A549 (cell line): Measurements from ENCODE around the gene SEC16B. TPM values are rescaled to one million over a fixed set of nuclear protein-coding genes. Genes with fewer than 3 reads are reported as not detected.

Source experiments
- ATAC-seq, 2 experiments: fragments of 200-7000 bp in 1 of 2; fragments of >200 bp in 1 of 2; cut with Nextera tagmentation in 1 of 2; cut with Tn5 transposase in 1 of 2; 3 replicates each; pipeline versions ENCODE4 v1.8.0 to v1.9.1; 2018 to 2020; ENCODE audit warnings: mild to moderate bottlenecking in 1 of 2, moderate library complexity in 1 of 2
- CTCF ChIA-PET: fragments of 300-600 bp; sonication (Branson Sonifier 250); formaldehyde crosslinking; extraction: SDS; loops from one replicate; lab custom pipeline; 2021; ENCODE audit warnings: antibody characterized with exemption, inconsistent platforms; lab: Yijun Ruan, JAX
- POLR2A ChIA-PET: fragments of 350-600 bp; formaldehyde crosslinking; extraction: SDS; loops from one replicate; lab custom pipeline; 2021; ENCODE audit warnings: antibody characterized with exemption, inconsistent platforms; lab: Yijun Ruan, JAX
- DNase-seq, 2 experiments: peaks; one replicate each; pipeline versions ENCODE4 v3.0.0 to v3.0.0-alpha.2; 2011 to 2016; ENCODE audit warnings: low read depth in 1 of 2, low spot score in 1 of 2
- FAIRE-seq: peaks from 2 replicates; lab custom pipeline; 2011; peaks lifted over from hg19 to GRCh38; lab: Jason Lieb, UNC
- H3K27ac ChIP-seq, 2 experiments: fragments of >200 bp; sonication (Bioruptor Twin); formaldehyde crosslinking; 3 replicates each; pipeline ENCODE4 v1.5.1; 2016 to 2017
- H3K4me1 ChIP-seq: fragments of >200 bp; sonication (Bioruptor Twin); formaldehyde crosslinking; 3 replicates; pipeline ENCODE4 v1.6.1; 2016
- H3K4me2 ChIP-seq: fragments of >200 bp; sonication (Bioruptor Twin); formaldehyde crosslinking; 3 replicates; pipeline ENCODE4 v1.6.1; 2016
- H3K4me3 ChIP-seq: fragments of >200 bp; sonication (Bioruptor Twin); formaldehyde crosslinking; 3 replicates; pipeline ENCODE4 v1.5.1; 2016
- H3K9me3 ChIP-seq: fragments of >200 bp; sonication (Bioruptor Twin); formaldehyde crosslinking; 3 replicates; pipeline ENCODE4 v1.6.1; 2016
- BHLHE40 ChIP-seq: IDR thresholded peaks from 2 replicates; pipeline ENCODE4 v1.6.1; 2012; ENCODE audit warnings: low read depth, low read length, inconsistent platforms
- CEBPB ChIP-seq, 2 experiments: fragments of >200 bp in 1 of 2; sonication (Bioruptor Twin) in 1 of 2; formaldehyde crosslinking in 1 of 2; IDR thresholded peaks; 2 replicates each; pipeline ENCODE4 v1.6.1; 2012 to 2016
- CHD4 ChIP-seq: fragments of 200-600 bp; sonication (generic); IDR thresholded peaks from 2 replicates; pipeline ENCODE4 v1.6.1; 2016; ENCODE audit warnings: antibody characterized with exemption, mild to moderate bottlenecking, borderline replicate concordance
- EHF ChIP-seq: fragments of 250-450 bp; sonication (Bioruptor Pico); IDR thresholded peaks from 2 replicates; pipeline ENCODE4 v1.5.0; 2020; ENCODE audit warnings: mild to moderate bottlenecking
- EHMT2 ChIP-seq: fragments of 200-600 bp; sonication (generic); IDR thresholded peaks from 2 replicates; pipeline ENCODE4 v1.6.1; 2016; ENCODE audit warnings: antibody characterized with exemption, low read depth, mild to moderate bottlenecking, moderate library complexity
- EP300 ChIP-seq, 2 experiments: fragments of >200 bp; sonication (Bioruptor Twin); formaldehyde crosslinking; IDR thresholded peaks; 2 replicates in 1 of 2; 3 replicates in 1 of 2; pipeline ENCODE4 v1.6.1; 2016 to 2017
- FOSL2 ChIP-seq, 2 experiments: fragments of 450-650 bp in 1 of 2; fragments of >200 bp in 1 of 2; sonication (Bioruptor Twin) in 1 of 2; formaldehyde crosslinking; IDR thresholded peaks; 2 replicates each; pipeline versions ENCODE4 v1.5.0 to v1.6.1; 2016 to 2020; ENCODE audit warnings: mild to moderate bottlenecking in 1 of 2, moderate library complexity in 1 of 2
- GATA3 ChIP-seq: IDR thresholded peaks from 2 replicates; pipeline ENCODE4 v1.6.1; 2012; ENCODE audit warnings: borderline replicate concordance
- HDAC2 ChIP-seq: fragments of 200-600 bp; sonication (generic); IDR thresholded peaks from 2 replicates; pipeline ENCODE4 v1.6.1; 2016
- HEYL ChIP-seq: fragments of 250-450 bp; sonication (Bioruptor Pico); IDR thresholded peaks from 2 replicates; pipeline ENCODE4 v1.8.0; 2021; ENCODE audit warnings: mild to moderate bottlenecking, moderate library complexity
- HOXB13 ChIP-seq: fragments of 250-450 bp; sonication (Bioruptor Pico); IDR thresholded peaks from 2 replicates; pipeline ENCODE4 v1.5.0; 2020; ENCODE audit warnings: low read depth, mild to moderate bottlenecking, moderate library complexity
- JUN ChIP-seq, 2 experiments: fragments of >200 bp; sonication (Bioruptor Twin); formaldehyde crosslinking; IDR thresholded peaks; 2 replicates in 1 of 2; 3 replicates in 1 of 2; pipeline ENCODE4 v1.6.1; 2016 to 2017
- JUNB ChIP-seq: fragments of >200 bp; sonication (Bioruptor Twin); formaldehyde crosslinking; IDR thresholded peaks from 2 replicates; pipeline ENCODE4 v1.6.1; 2016
- KDM5A ChIP-seq: fragments of 200-600 bp; sonication (generic); IDR thresholded peaks from 2 replicates; pipeline ENCODE4 v1.6.1; 2016; ENCODE audit warnings: antibody characterized with exemption, mild to moderate bottlenecking
- MAFK ChIP-seq: fragments of 450-650 bp; IDR thresholded peaks from 2 replicates; pipeline ENCODE4 v1.6.1; 2014; ENCODE audit not compliant: partially characterized antibody
- MAZ ChIP-seq: fragments of 150-350 bp; IDR thresholded peaks from 2 replicates; pipeline ENCODE4 v1.6.1; 2014; ENCODE audit warnings: antibody characterized with exemption, low read depth, low read length, borderline replicate concordance
- POLR2AphosphoS2 ChIP-seq: conservative IDR thresholded peaks from 2 replicates; pipeline ENCODE4 v1.6.1; 2012; ENCODE audit warnings: low read length, improper control_type of control experiment, inconsistent platforms
- RCOR1 ChIP-seq: fragments of 150-350 bp; IDR thresholded peaks from 2 replicates; pipeline ENCODE4 v1.6.1; 2014; ENCODE audit warnings: antibody characterized with exemption, low read length, low read depth
- SMC3 ChIP-seq: fragments of >200 bp; sonication (Bioruptor Twin); formaldehyde crosslinking; IDR thresholded peaks from 3 replicates; pipeline ENCODE4 v1.6.1; 2018; ENCODE audit warnings: inconsistent platforms
- TFCP2L1 ChIP-seq: fragments of 250-450 bp; sonication (Bioruptor Pico); IDR thresholded peaks from 2 replicates; pipeline ENCODE4 v1.5.0; 2021; ENCODE audit warnings: mild to moderate bottlenecking
- ZC3H11A ChIP-seq: fragments of 450-650 bp; IDR thresholded peaks from 2 replicates; pipeline ENCODE4 v1.6.1; 2014; ENCODE audit warnings: antibody characterized with exemption, mild to moderate bottlenecking
- ZFP36 ChIP-seq: fragments of 450-650 bp; IDR thresholded peaks from 2 replicates; pipeline ENCODE4 v1.6.1; 2014; ENCODE audit warnings: borderline replicate concordance; ENCODE audit not compliant: partially characterized antibody
- ZSCAN20 ChIP-seq: fragments of 250-450 bp; sonication (Bioruptor Pico); IDR thresholded peaks from 2 replicates; pipeline ENCODE4 v1.8.0; 2022; ENCODE audit warnings: mild to moderate bottlenecking, moderate library complexity
- WGBS: methylation state at CpG from one replicate; pipeline ENCODE4 v1.1.6; 2017; ENCODE audit errors: missing lambda C conversion rate; 5-methylcytosine and 5-hydroxymethylcytosine counted together
- polyA minus RNA-seq: library from RNA; depleted of rRNA, polyadenylated mRNA; stranded (reverse); fragments of >200 nt; gene quantifications from 2 replicates; pipeline ENCODE4 v1.2.3, GENCODE V29; 2011; rRNA and poly(A)+ RNA removed
- polyA plus RNA-seq, 4 experiments: library from polyadenylated mRNA; depleted of rRNA in 3 of 4; stranded (reverse); fragments of >200 nt; fragmentation: RNase III in 1 of 4; extraction: RNeasy Plus Mini Kit Qiagen cat#74134 plus additional on column Dnase treatment in 1 of 4; gene quantifications; 2 replicates in 3 of 4; 3 replicates in 1 of 4; pipeline ENCODE4 v1.2.3, GENCODE V29; 2011 to 2017
- TF ChIP-seq, protein P1 (sequence below): fragments of 250-450 bp; sonication (Bioruptor Pico); IDR thresholded peaks from 2 replicates; pipeline ENCODE4 v1.5.0; 2020; ENCODE audit warnings: low read depth, mild to moderate bottlenecking, moderate library complexity
- TF ChIP-seq, protein P2 (sequence below): fragments of 450-650 bp; IDR thresholded peaks from 2 replicates; pipeline ENCODE4 v1.6.1; 2014; ENCODE audit warnings: antibody characterized with exemption
- TF ChIP-seq, protein P3 (sequence below): IDR thresholded peaks from 2 replicates; pipeline ENCODE4 v1.6.1; 2012

SEC16B gene, protein sequence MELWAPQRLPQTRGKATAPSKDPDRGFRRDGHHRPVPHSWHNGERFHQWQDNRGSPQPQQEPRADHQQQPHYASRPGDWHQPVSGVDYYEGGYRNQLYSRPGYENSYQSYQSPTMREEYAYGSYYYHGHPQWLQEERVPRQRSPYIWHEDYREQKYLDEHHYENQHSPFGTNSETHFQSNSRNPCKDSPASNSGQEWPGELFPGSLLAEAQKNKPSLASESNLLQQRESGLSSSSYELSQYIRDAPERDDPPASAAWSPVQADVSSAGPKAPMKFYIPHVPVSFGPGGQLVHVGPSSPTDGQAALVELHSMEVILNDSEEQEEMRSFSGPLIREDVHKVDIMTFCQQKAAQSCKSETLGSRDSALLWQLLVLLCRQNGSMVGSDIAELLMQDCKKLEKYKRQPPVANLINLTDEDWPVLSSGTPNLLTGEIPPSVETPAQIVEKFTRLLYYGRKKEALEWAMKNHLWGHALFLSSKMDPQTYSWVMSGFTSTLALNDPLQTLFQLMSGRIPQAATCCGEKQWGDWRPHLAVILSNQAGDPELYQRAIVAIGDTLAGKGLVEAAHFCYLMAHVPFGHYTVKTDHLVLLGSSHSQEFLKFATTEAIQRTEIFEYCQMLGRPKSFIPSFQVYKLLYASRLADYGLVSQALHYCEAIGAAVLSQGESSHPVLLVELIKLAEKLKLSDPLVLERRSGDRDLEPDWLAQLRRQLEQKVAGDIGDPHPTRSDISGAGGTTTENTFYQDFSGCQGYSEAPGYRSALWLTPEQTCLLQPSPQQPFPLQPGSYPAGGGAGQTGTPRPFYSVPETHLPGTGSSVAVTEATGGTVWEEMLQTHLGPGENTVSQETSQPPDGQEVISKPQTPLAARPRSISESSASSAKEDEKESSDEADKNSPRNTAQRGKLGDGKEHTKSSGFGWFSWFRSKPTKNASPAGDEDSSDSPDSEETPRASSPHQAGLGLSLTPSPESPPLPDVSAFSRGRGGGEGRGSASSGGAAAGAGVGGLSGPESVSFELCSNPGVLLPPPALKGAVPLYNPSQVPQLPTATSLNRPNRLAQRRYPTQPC
- polyA plus RNA-seq (2011; rRNA removed) (2.6 and 3.0 TPM in 2 replicates), polyA plus RNA-seq (2017; fragmentation: RNase III; extraction: RNeasy Plus Mini Kit Qiagen cat#74134 plus additional on column Dnase treatment) (1.2 to 1.6 TPM (median 1.3 TPM) in 3 replicates), polyA minus RNA-seq (0.39 and 2.6 TPM in 2 replicates)
- polyA plus RNA-seq (2012; cell fraction: cytosol; rRNA removed): 0.70 and 0.78 TPM in 2 replicates
- 2.5 and 2.7 TPM in 2 replicates for polyA plus RNA-seq (2012; cell fraction: nucleus; rRNA removed)

DNA sequence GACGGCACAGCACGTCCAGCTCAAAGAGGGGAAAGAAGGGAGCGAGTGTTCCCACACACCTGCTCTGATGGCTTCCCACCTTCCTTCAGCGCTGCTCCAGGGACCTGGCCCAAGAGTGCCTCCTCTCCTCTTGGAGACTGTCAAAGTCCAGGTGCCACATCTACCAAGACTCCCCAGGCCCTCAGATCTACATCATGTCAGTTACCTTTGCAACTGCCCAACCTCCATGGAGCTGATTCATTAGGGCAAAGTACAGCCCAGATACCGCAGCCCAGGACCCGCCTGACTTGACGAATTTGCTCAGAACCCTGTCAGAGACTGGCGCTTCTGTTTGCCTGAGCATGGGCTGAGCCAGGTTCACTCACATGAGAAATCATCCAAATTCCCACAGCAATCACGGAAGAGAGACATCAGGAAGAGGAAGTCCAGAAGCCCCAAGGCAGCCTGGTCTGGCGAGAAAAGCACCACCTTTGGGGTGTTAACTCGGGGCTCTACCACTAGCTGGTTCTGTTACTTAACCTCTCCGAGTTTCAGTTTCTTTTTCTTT, at the start of gene SEC16B:
Gene SEC16B, minus strand, starts transcription at position 234 of the 547 bp plus-strand sequence. CDS start 2,077 bp downstream, outside the sequence.
- ATAC-seq (peak; percentile 90 to 93), FAIRE-seq (no peak), DNase-seq (peak; percentile 18 to 80)
- TF ChIP-seq MAFK (peak; percentile 16), MAZ (no peak), HOXB13 (CRISPR knock-in tag) (no peak), ZC3H11A (no peak), FOSL2 (IDR thresholded peaks at IDR 0.05) (no peak), FOSL2 (CRISPR knock-in tag; IDR thresholded peaks at IDR 0.05) (peak; percentile 29; the same call in 1 of the 2 replicates), JUNB (0 out of 2 replicates have a peak, but pooled peaks have one; percentile 17), RCOR1 (no peak)
- TF ChIP-seq, protein P1, sequence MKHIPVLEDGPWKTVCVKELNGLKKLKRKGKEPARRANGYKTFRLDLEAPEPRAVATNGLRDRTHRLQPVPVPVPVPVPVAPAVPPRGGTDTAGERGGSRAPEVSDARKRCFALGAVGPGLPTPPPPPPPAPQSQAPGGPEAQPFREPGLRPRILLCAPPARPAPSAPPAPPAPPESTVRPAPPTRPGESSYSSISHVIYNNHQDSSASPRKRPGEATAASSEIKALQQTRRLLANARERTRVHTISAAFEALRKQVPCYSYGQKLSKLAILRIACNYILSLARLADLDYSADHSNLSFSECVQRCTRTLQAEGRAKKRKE: no peak
- Histone ChIP-seq H3K4me2 (peak within 1 kb of the TSS; percentile 73), H3K9me3 (no peaks in the 10 kb centered on the region), H3K4me1 (peaks cover 22% of the 10 kb centered on the region), H3K27ac (peak within 1 kb of the TSS; percentile 69 to 81), H3K4me3 (peak within 1 kb of the TSS; percentile 24)
- POLR2A ChIA-PET: interaction anchor here (1.0 kb wide), 1 partner anchor 67 kb away, joined by 3 read pairs; no protein-coding TSS in a partner anchor
- CTCF ChIA-PET: interaction anchor here (0.9 to 3.4 kb wide), 7 partner anchors 9 to 68 kb away, joined by 3 to 10 read pairs (median 3); no protein-coding TSS in a partner anchor
- WGBS: 39% methylated on average over 8 of the region's 12 CpGs

DNA sequence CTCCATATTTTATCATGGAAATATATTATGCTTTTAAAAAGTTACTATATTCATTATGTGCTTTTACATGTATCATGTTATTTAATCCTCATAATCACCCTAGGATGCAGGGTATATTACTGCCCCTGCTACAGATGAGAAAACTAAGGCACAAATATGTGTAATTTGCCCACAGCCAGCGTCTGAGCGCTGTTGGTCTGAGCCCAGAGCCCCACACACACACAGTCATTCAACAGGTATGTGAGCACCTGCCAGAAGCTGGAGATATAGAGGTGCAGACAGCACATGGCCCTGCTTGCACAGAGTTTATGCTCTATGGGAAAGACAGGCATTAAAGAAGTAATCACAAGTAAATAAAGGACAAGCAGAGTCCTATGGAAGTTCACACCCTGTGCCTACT, 49.8 kb upstream of the SEC16B start:
- Histone ChIP-seq H3K4me1 (peaks cover 13% of the 10 kb centered on the region; the same call in 1 of the 3 replicates), H3K4me2 (no peak overlapping the region), H3K9me3 (peaks cover 16% of the 10 kb centered on the region; the same call in 2 of the 3 replicates), H3K4me3 (no peak overlapping the region), H3K27ac (no peak overlapping the region)
- 71% methylated on average over 2 of the region's 2 CpGs for WGBS
- TF ChIP-seq CEBPB (IDR thresholded peaks at IDR 0.05) (no peak), EHMT2 (no peak), CHD4 (no peak), POLR2AphosphoS2 (no peak), BHLHE40 (no peak), SMC3 (no peak), HEYL (CRISPR knock-in tag) (no peak), HDAC2 (no peak), ZSCAN20 (CRISPR knock-in tag) (no peak), KDM5A (no peak), TFCP2L1 (no peak), JUNB (no peak), EHF (no peak), RCOR1 (no peak), ZFP36 (no peak), JUN (IDR thresholded peaks at IDR 0.05) (no peak), EP300 (IDR thresholded peaks at IDR 0.05) (no peak), GATA3 (no peak)
- TF ChIP-seq, protein P2, sequence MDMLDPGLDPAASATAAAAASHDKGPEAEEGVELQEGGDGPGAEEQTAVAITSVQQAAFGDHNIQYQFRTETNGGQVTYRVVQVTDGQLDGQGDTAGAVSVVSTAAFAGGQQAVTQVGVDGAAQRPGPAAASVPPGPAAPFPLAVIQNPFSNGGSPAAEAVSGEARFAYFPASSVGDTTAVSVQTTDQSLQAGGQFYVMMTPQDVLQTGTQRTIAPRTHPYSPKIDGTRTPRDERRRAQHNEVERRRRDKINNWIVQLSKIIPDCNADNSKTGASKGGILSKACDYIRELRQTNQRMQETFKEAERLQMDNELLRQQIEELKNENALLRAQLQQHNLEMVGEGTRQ: no peak
- TF ChIP-seq, protein P3, sequence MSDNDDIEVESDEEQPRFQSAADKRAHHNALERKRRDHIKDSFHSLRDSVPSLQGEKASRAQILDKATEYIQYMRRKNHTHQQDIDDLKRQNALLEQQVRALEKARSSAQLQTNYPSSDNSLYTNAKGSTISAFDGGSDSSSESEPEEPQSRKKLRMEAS: no peak
- FAIRE-seq (no peak), ATAC-seq (no peak), DNase-seq (no peak)
- CTCF ChIA-PET: interaction anchor here (4.3 kb wide), 1 partner anchor 12 kb away, joined by 14 read pairs; no protein-coding TSS in a partner anchor
- POLR2A ChIA-PET: no interaction called here
